ENCODE results near the gene SOS1.
"Not testable (repeated sequence)": the region's sequence is repeated elsewhere in the genome, so short reads cannot be mapped to it uniquely, and the experiment has no call there.

SOS1 gene

GRCh38 chr2:38975042-38975441 lies 145.8 kb downstream of the SOS1 start:
- FAIRE-seq (no peak), DNase-seq (ENCODE audit: low spot score) (no peak)

- DNase-seq (ENCODE audit: low spot score) (no peak), FAIRE-seq (no peak)
Observed at GRCh38 chr2:38973266-38973665, 147.6 kb downstream of the SOS1 start.

GRCh38 chr2:38971377-38971776 lies 149.5 kb downstream of the SOS1 start:
- FAIRE-seq, result no peak
- DNase-seq (ENCODE audit: low spot score), result no peak

DNA sequence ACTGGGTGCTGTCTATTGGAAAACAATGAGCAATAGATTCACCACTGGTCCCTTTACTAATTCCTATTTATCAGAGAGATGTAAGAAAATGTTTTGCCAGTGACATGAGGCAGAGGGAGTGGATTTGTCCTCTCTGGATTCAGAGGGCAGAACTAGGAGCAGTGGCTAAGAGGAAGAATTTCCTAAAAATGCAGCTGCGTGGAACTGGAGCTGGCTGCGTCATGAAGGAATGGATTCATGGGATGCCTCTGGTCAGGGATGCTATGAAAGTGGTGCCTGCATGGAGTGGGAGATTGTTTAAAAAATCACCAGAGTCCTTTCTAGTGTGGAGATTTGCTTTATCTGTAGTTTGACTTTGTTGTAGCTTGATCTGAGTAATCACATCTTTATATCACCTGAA lies 152.8 kb downstream of the SOS1 start:
- no peak for DNase-seq (ENCODE audit: low spot score)
- no peak for FAIRE-seq

DNA sequence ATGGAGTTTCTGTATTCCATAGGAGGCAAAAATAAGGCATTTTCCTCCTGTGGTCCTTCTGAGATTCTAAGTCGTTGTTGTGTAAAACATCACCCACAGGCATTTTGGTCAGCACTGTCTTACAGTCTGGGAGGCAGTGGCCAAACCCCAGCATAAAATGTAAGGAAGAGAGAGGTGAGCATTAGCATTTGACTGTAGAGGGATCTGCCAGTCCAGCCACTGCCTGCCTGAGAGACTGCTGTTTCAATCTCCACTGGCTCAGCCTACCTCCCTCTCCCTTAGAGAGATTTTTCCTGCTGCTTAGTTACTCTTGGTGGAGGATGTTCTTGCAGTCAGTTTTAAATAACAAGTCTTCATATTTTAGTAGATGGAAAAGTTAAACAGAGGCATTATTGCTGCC lies 154.2 kb downstream of the SOS1 start:
- FAIRE-seq, result no peak
- DNase-seq (ENCODE audit: low spot score), result no peak

GRCh38 chr2:38966006-38966405 lies 154.8 kb downstream of the SOS1 start:
- FAIRE-seq, result no peak

DNA sequence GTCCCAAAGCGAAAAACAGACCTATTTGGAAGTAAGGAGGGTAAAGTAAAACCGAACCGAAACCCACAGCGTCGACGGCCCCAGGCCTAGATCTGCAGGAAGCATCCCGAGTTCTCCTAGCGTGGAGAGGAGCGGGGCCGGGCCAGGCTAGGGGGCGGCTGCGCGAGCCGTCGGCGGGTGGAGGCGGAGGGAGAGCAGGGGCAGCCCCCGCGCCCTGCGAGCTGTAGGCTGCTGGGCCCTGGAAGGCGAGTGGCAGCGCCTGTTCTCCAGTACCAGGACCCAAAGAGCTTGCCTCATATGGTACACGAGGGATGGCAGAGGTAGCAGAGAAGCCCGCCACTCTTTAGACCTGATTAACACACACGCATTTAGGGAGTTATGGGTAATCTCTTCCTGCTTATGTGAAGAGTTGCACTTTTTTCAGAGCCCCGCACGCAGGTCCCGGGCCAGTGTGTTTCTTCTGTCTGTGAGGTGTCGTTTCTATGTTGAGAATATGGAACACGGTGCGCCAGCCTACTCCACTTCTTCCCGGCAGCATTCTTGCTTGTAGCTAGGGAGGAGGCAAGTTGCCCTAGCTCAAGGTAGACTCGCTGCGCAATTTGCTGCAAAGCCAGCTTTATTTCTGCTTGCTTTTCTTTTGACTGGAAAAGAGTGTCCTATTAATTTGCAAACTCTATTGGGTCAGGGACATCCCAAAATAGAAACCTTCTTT lies 160.1 kb downstream of the SOS1 start:
- no peak for FAIRE-seq
- no peak for DNase-seq (ENCODE audit: low spot score)

More at GRCh38 chr2:38966006-38966405, 154.8 kb downstream of the SOS1 start:
- DNase-seq (ENCODE audit: low spot score), result no peak

DNA sequence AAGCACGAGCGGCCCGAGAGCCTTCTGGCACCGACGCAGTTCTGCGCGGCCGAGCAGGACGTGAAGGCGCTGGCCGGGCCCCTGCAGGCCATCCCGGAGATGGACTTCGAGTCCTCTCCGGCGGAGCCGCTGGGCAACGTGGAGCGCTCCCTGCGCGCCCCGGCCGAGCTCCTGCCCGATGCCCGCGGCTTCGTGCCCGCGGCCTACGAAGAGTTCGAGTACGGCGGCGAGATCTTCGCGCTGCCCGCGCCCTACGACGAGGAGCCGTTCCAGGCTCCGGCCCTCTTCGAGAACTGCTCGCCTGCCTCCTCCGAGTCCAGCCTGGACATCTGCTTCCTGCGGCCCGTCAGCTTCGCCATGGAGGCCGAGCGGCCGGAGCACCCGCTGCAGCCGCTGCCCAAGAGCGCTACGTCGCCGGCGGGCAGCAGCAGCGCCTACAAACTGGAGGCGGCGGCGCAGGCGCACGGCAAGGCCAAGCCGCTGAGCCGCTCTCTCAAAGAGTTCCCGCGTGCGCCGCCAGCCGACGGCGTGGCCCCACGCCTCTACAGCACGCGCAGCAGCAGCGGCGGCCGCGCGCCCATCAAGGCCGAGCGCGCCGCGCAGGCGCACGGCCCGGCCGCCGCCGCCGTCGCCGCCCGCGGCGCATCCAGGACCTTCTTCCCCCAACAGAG lies 160.8 kb downstream of the SOS1 start:
- DNase-seq (ENCODE audit: low spot score), result no peak
- no peak for FAIRE-seq

GRCh38 chr2:38959466-38959865 lies 161.4 kb downstream of the SOS1 start:
- DNase-seq (ENCODE audit: low spot score) (no peak), FAIRE-seq (no peak)

DNA sequence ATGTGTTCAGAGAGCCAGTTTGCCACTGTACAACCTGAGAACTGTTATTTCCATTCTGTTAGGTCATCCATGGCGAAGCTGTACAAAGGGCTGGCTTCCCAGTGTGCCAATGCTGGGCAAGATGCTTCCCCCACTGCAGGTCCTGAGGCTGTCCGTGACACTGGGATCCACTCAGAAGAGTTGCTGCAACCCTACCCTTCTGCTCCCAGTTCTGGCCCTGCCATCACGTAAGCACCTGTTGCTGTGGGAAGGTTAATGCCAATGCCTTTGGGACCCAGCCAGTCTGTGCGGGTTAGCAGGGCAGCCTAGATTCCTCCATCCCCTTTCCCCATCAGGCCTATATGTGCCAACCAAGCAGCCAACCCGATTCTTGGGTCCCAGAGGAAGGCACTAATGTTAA lies 162.9 kb downstream of the SOS1 start:
- DNase-seq (ENCODE audit: low spot score) (no peak), FAIRE-seq (no peak)

- no peak for DNase-seq (ENCODE audit: low spot score)
- FAIRE-seq, result no peak
Observed at GRCh38 chr2:38951766-38952165, 169.1 kb downstream of the SOS1 start.

DNA sequence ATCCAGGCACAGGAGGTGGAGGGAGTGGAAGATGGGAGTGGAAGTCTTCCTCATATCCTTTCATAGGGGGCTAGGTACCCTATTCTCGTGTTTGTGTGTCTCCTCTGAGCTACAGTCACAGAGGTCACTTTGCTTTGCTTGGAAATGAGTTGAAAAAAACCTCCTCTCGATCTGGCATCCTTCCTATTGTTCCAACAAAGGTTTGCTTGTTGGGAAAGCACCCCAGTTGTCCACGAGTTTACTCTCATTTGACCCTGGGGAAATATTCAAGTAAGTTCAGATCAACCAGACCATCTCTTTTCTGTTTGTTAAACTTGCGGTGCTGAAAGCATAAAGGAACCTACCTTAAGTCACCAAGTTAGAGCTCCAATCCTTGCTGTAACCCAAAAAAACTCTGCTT lies 171.9 kb downstream of the SOS1 start:
- DNase-seq (ENCODE audit: low spot score), result no peak
- FAIRE-seq, result no peak

DNA sequence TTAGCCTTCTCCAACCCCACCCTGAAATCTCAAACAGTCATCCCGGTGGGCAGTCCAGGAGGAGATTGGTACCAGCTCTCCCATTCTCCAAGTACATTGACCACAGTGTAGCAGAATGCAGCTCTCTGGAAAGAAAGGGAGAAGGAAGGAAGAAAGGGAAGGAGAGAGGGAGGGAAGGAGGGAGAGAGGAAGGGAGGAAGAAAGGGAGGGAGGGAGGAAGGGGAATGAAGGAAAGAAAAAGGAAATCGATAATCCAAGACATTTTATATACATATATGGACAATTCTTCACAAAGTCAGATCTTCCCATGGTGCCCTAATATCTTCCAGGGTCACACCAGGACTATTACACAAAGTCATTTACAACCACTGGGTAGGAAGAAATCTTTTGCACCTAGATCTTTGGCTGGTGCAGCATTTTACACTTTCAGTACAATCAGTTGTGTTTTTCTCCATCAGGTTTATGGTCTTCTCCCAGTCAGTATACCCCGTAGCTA lies 172.4 kb downstream of the SOS1 start:
- DNase-seq (ENCODE audit: low spot score), result no peak

GRCh38 chr2:38947241-38948239 lies 173.3 kb downstream of the SOS1 start:
- FAIRE-seq (peak; percentile 85), DNase-seq (ENCODE audit: low spot score) (peak; percentile 92)

More for the DNA sequence above, 172.4 kb downstream of the SOS1 start:
- FAIRE-seq, result no peak

DNA sequence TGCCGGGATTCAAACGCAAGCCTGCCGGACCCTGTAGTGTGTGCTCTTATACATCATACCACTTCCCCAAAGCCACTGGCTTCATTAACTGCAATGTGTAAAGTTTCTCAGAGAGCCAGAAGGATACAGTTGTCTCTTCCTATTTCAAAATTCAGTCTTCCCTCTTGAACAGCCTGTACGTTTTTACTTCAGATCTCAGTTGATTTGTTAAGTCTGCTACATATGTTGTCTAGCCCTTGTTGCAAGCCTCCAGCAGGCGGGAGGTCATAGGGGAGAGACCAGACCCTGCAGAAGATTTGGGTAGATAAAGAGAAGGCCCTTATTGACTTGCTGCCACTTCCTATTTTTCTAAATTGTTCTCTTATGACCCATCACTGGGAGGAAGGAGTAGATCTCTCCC lies 174.9 kb downstream of the SOS1 start:
- FAIRE-seq (no peak), DNase-seq (ENCODE audit: low spot score) (no peak)

GRCh38 chr2:38945372-38945771 lies 175.5 kb downstream of the SOS1 start:
- FAIRE-seq, result no peak
- DNase-seq (ENCODE audit: low spot score), result no peak

DNA sequence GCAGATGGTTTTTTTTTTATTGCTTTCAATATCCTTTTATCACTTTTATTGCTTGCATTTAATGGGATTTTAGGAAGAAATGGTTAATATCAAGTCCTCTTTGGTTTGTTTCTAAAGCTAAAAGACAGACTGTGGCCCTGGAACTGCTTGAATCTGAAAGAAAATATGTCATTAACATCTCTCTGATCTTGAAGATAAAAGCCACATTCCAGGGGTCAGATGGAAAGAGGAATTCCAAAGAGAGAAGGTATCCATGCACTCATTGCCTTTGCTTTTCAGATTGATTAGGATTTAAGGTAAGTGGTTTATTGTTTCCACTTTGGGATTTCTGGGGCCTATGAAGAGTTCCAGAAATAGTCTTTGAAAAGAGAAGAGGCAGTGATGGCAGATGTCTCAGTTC lies 177.1 kb downstream of the SOS1 start:
- FAIRE-seq (no peak), DNase-seq (ENCODE audit: low spot score) (no peak)

DNA sequence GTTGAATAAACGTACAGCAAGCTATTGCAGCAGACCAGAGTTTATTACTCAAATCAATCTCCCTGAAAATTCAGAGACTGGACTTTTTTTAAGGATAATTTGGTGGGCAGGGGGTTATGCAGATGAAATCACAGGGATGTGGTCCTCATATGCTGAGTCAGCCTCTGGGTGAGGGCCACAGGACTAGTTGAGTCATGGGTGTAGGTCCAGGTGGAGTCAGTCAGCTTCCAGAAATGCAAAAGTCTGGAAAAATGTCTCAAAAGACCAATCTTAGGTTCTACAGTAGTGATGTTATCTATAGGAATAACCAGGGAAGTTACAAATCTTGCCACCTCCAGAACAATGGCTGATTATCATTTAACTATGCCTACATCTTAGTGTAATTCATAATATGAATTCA lies 180.1 kb downstream of the SOS1 start:
- FAIRE-seq, result no peak

GRCh38 chr2:38937548-38937947 lies 183.3 kb downstream of the SOS1 start:
- FAIRE-seq, result no peak
- DNase-seq (ENCODE audit: low spot score), result no peak

More for the DNA sequence above, 180.1 kb downstream of the SOS1 start:
- DNase-seq (ENCODE audit: low spot score), result no peak

DNA sequence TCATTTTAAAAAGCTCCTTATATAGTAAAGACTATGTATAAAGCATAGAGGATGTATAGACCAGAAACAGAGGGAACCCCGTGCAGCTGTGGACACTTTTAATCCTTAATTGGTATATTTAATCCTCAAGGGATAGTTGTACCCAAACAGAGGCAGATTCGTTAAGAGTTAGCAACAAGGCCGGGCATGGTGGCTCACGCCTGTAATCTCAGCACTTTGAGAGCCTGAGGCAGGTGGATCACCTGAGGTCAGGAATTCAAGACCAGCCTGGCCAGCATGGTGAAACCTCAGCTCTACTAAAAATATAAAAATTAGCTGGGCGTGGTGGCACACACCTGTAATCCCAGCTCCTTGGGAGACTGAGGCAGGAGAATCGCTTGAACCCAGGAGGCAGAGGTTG lies 184.3 kb downstream of the SOS1 start:
- DNase-seq (ENCODE audit: low spot score); FAIRE-seq: not testable (repeated sequence)

GRCh38 chr2:38935568-38936172 lies 185.2 kb downstream of the SOS1 start:
- DNase-seq (ENCODE audit: low spot score) (no peak), FAIRE-seq (no peak)

All from urothelium cell line (cell line).